Lower lobe of right lung (tissue), 2 donors: ENCODE results near the gene RPL19. TPM values are rescaled to one million over a fixed set of nuclear protein-coding genes. Genes with fewer than 3 reads are reported as not detected.

Experiments
- ATAC-seq, 2 donors: fragments of 200-7000 bp; cut with Tn5 transposase; one replicate each; pipeline ENCODE4 v1.9.1; 2020 to 2022; ENCODE audit warnings: mild to moderate bottlenecking in 2 of 2, moderate library complexity in 2 of 2
- DNase-seq: peaks from one replicate; pipeline ENCODE4 v3.0.0-alpha.2; 2020
- H3K27ac ChIP-seq: fragments of 200-600 bp; one replicate; pipeline ENCODE4 v1.8.0; 2022
- H3K27me3 ChIP-seq: fragments of 200-600 bp; one replicate; pipeline ENCODE4 v1.8.0; 2022; ENCODE audit warnings: low read depth
- H3K36me3 ChIP-seq: fragments of 200-600 bp; one replicate; pipeline ENCODE4 v1.8.0; 2022; ENCODE audit warnings: mild to moderate bottlenecking
- H3K4me1 ChIP-seq: fragments of 200-600 bp; one replicate; pipeline ENCODE4 v1.8.0; 2022
- H3K4me3 ChIP-seq: fragments of 200-600 bp; one replicate; pipeline ENCODE4 v1.8.0; 2022; ENCODE audit warnings: mild to moderate bottlenecking
- H3K9me3 ChIP-seq: fragments of 200-600 bp; one replicate; pipeline ENCODE4 v1.8.0; 2022
- intact Hi-C: fragments of 100-400 bp; cut with DNase I; formaldehyde crosslinking; loops from one replicate; pipeline ENCODE4 v1.11.0; 2022
- total RNA-seq: library from RNA; stranded (reverse); fragmentation: NEBNext Ultra II Directional; extraction: Animal tissue kit (Norgen Biotek cat#: 25700); gene quantifications from one replicate; pipeline ENCODE4 v1.2.1, GENCODE V29; 2021
- TF ChIP-seq, protein P1 (sequence below): fragments of 200-600 bp; IDR thresholded peaks from one replicate; pipeline ENCODE4 v1.8.0; 2022; ENCODE audit warnings: antibody characterized with exemption, mild to moderate bottlenecking
- donor health status: DM: no; HTN: yes; CAD: no; lungs with severe emphysema.

The RPL19 gene
- total RNA-seq, 1 donor from 2014 or later, result 1,465 TPM

DNA sequence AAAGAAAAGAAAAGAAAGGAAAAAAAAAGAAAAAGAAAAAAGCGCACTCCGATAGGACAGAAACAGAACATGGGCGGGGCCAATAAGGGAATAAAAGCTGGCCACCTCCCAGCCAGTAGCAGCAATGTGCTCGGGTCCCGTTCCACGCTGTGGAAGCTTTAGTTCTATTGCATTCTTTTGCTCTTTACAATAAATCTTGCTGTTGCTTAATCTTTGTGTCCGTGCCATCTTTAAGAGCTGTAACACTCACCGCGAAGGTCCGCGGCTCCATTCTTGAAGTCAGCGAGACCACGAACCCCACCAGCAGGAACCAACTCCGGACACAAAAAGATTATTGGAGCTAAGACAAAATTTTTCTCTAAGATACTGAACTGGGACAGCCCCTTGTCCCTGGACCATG lies 31.0 kb upstream of the RPL19 start:
- TF ChIP-seq, protein P1, sequence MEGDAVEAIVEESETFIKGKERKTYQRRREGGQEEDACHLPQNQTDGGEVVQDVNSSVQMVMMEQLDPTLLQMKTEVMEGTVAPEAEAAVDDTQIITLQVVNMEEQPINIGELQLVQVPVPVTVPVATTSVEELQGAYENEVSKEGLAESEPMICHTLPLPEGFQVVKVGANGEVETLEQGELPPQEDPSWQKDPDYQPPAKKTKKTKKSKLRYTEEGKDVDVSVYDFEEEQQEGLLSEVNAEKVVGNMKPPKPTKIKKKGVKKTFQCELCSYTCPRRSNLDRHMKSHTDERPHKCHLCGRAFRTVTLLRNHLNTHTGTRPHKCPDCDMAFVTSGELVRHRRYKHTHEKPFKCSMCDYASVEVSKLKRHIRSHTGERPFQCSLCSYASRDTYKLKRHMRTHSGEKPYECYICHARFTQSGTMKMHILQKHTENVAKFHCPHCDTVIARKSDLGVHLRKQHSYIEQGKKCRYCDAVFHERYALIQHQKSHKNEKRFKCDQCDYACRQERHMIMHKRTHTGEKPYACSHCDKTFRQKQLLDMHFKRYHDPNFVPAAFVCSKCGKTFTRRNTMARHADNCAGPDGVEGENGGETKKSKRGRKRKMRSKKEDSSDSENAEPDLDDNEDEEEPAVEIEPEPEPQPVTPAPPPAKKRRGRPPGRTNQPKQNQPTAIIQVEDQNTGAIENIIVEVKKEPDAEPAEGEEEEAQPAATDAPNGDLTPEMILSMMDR, result no peak
- intact Hi-C loops, result no loop called here
- H3K4me1 ChIP-seq, result peaks cover 13% of the 10 kb centered on the region

GRCh38 chr17:39169518-39169917 lies 30.6 kb upstream of the RPL19 start:
- Histone ChIP-seq H3K9me3 (no peaks in the 10 kb centered on the region), H3K4me3 (no peak overlapping the region), H3K36me3 (no peaks in the 10 kb centered on the region), H3K4me1 (peaks cover 9% of the 10 kb centered on the region), H3K27me3 (peaks cover 9% of the 10 kb centered on the region), H3K27ac (no peak overlapping the region)
- intact Hi-C loops, result no loop called here
- TF ChIP-seq, protein P1, result no peak
- DNase-seq (no peak), ATAC-seq (no peak)

More for the DNA sequence above, 31.0 kb upstream of the RPL19 start:
- Histone ChIP-seq H3K36me3 (no peaks in the 10 kb centered on the region), H3K9me3 (no peaks in the 10 kb centered on the region), H3K27ac (no peak overlapping the region), H3K27me3 (peaks cover 9% of the 10 kb centered on the region), H3K4me3 (no peak overlapping the region)
- no peak for DNase-seq
- ATAC-seq, result no peak

- TF ChIP-seq, protein P1, result no peak
- Histone ChIP-seq H3K4me3 (no peak overlapping the region), H3K4me1 (peaks cover 6% of the 10 kb centered on the region), H3K27ac (no peak overlapping the region), H3K36me3 (peaks cover under 1% of the 10 kb centered on the region), H3K9me3 (no peaks in the 10 kb centered on the region), H3K27me3 (peaks cover 8% of the 10 kb centered on the region)
- ATAC-seq (no peak), DNase-seq (no peak)
- intact Hi-C loops, result no loop called here
Observed at GRCh38 chr17:39170109-39170508, 30.0 kb upstream of the RPL19 start.

DNA sequence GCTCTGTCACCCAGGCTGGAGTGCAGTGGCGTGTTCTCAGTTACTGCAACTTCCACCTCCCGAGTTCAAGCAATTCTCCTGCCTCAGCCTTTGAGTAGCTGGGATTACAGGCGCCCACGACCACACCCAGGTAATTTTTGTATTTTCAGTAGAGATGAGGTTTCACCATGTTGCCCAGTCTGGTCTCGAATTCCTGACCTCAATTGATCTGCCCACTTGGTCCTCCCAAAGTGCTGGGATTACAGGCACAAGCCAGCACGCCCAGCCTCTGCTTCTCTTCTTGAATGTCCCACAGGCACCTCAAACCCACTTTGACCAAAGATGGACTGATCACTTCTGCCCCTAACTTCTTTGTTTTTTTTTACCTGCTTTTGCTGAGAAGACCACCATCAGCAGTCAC lies 29.5 kb upstream of the RPL19 start:
- Histone ChIP-seq H3K4me3 (no peak overlapping the region), H3K27me3 (peaks cover 4% of the 10 kb centered on the region), H3K4me1 (peaks cover 1% of the 10 kb centered on the region), H3K27ac (no peak overlapping the region), H3K9me3 (no peaks in the 10 kb centered on the region), H3K36me3 (peaks cover 5% of the 10 kb centered on the region)
- ATAC-seq (no peak), DNase-seq (no peak)
- intact Hi-C loops, result no loop called here
- TF ChIP-seq, protein P1, result no peak

GRCh38 chr17:39171933-39172332 lies 28.1 kb upstream of the RPL19 start:
- Histone ChIP-seq H3K36me3 (peaks cover 19% of the 10 kb centered on the region), H3K9me3 (no peaks in the 10 kb centered on the region), H3K4me3 (no peak overlapping the region), H3K4me1 (no peaks in the 10 kb centered on the region), H3K27ac (no peak overlapping the region), H3K27me3 (no peaks in the 10 kb centered on the region)
- intact Hi-C loops, result no loop called here
- TF ChIP-seq, protein P1, result no peak
- ATAC-seq (no peak), DNase-seq (no peak)

DNA sequence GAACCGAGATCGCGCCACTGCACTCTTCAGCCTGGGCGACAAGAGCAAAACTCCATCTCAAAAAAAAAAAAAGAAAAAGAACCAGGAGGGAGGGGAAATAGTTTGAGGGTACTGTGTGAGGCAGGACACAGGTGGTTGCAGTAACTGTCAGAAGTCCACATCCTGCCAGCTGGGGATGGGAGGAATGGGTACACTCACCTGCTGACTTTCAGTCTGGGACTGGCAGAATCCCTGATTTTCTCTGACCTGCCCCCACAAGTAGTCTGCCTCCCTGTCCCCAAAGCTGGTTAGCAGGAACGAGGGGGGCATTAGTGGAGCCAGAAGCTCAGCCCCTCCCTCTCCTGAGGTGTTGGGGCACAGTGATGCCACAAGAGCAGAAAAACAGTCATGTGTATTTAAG lies 27.0 kb upstream of the RPL19 start:
- Histone ChIP-seq H3K36me3 (peaks cover 30% of the 10 kb centered on the region), H3K4me3 (no peak overlapping the region), H3K9me3 (no peaks in the 10 kb centered on the region), H3K27me3 (no peaks in the 10 kb centered on the region), H3K4me1 (peaks cover 2% of the 10 kb centered on the region), H3K27ac (no peak overlapping the region)
- TF ChIP-seq, protein P1, result no peak
- intact Hi-C loops, result no loop called here
- no peak for ATAC-seq
- DNase-seq, result no peak
